ENCODE results near the gene PER3. TPM values are rescaled to one million over a fixed set of nuclear protein-coding genes. Genes with fewer than 3 reads are reported as not detected.
A peak's percentile ranks its signal among the peaks of the same experiment; 100 is the strongest.

PER3 gene
- total RNA-seq, 2 donors from 2014 or later: 12.0 to 20.6 TPM

DNA sequence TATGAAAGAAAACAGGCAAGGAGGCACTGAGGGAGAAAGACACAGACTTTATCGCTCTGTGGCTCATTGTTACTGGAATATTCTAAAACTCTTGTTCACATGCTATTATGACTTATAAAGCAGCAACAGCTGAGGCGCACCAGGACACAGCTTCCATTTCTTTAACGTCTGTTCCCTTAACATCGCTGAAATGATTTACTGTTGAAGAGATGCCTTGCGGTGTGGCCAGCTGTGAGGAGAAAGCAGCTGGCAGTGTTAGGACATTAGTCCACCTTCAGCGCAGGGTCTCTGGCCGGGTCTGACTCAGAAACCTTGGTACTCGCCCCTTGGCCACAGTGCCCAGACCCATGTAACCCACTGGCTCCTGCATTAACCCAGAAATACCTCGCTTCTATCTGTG lies 3.1 kb upstream of the PER3 start:
- H3K27me3 ChIP-seq (replicated peaks; ENCODE audit: insufficient read depth): no peaks in the 10 kb centered on the region
- intact Hi-C loops (cut with DNase I): no loop called here
- H3K9me3 ChIP-seq: no peaks in the 10 kb centered on the region
- 92% methylated on average over 9 of the region's 9 CpGs for WGBS
- TF ChIP-seq POLR2AphosphoS5 (IDR thresholded peaks at IDR 0.05): no peak
- TF ChIP-seq, protein P1, sequence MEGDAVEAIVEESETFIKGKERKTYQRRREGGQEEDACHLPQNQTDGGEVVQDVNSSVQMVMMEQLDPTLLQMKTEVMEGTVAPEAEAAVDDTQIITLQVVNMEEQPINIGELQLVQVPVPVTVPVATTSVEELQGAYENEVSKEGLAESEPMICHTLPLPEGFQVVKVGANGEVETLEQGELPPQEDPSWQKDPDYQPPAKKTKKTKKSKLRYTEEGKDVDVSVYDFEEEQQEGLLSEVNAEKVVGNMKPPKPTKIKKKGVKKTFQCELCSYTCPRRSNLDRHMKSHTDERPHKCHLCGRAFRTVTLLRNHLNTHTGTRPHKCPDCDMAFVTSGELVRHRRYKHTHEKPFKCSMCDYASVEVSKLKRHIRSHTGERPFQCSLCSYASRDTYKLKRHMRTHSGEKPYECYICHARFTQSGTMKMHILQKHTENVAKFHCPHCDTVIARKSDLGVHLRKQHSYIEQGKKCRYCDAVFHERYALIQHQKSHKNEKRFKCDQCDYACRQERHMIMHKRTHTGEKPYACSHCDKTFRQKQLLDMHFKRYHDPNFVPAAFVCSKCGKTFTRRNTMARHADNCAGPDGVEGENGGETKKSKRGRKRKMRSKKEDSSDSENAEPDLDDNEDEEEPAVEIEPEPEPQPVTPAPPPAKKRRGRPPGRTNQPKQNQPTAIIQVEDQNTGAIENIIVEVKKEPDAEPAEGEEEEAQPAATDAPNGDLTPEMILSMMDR (IDR thresholded peaks at IDR 0.05): no peak
- no peak for TF ChIP-seq POLR2A (IDR thresholded peaks at IDR 0.05)
- H3K4me3 ChIP-seq: no peak overlapping the region
- no peak overlapping the region for H3K27ac ChIP-seq
- H3K36me3 ChIP-seq: no peaks in the 10 kb centered on the region
- no peak for DNase-seq (ENCODE audit: low spot score)
- no peaks in the 10 kb centered on the region for H3K4me1 ChIP-seq (replicated peaks)

DNA sequence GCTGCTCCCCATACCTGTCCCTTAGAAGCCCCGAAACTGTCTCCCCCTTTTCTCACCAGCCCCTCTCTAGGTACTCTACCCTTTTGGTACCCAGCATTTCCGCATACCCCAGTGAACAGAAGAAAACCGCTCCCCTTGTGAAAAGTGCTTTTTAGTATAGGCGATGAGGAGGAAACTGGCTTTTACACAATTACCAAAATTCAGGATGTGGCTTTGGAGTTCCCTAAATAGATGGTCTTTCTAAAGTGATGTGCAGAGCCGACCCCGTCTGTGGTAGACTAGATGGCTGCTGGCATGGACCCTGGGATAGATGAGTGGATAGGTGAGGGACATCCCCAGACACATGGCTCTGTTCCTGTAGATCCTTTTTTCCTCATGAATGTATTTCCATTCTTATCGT lies 2.6 kb upstream of the PER3 start:
- Histone ChIP-seq H3K9me3 (no peaks in the 10 kb centered on the region), H3K27ac (no peak overlapping the region), H3K36me3 (no peaks in the 10 kb centered on the region), H3K4me3 (no peak overlapping the region), H3K4me1 (replicated peaks) (no peaks in the 10 kb centered on the region), H3K27me3 (replicated peaks; ENCODE audit: insufficient read depth) (no peaks in the 10 kb centered on the region)
- DNase-seq (ENCODE audit: low spot score): no peak
- intact Hi-C loops (cut with DNase I): no loop called here
- TF ChIP-seq, protein P1 (IDR thresholded peaks at IDR 0.05): no peak
- TF ChIP-seq POLR2A (IDR thresholded peaks at IDR 0.05) (no peak), POLR2AphosphoS5 (IDR thresholded peaks at IDR 0.05) (no peak)
- WGBS: 73% methylated on average over 7 of the region's 7 CpGs

DNA sequence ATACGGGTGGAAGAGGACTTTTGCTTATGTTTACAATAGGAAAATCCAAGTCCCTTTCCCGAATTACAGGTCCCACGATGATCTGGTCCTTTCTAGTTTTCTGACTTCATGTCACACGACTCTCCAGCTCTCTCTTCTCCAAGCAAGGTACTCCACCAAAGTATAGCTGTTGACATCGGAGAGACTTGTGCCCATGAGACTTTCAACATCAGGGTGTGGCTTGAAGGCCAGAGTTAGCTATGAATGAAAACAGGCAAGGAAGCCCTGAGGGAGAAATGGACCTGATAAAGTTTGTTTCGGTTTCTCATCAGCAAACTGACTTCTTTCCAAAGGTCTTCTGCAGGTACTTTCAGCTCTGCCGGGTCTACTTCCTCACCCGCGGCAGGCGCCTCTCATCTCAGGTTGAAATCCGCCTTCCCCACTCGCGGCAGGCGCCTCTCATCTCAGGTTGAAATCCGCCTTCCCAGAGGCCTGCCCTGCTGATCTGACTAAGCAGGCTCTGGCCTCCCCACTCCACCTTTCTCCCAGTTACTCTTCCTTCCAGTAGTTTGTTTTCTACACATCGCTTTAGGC lies 2.1 kb upstream of the PER3 start:
- no peak for DNase-seq (ENCODE audit: low spot score)
- WGBS: 75% methylated on average over 16 of the region's 16 CpGs
- TF ChIP-seq POLR2A (IDR thresholded peaks at IDR 0.05): no peak
- no peak for TF ChIP-seq POLR2AphosphoS5 (IDR thresholded peaks at IDR 0.05)
- TF ChIP-seq, protein P1 (IDR thresholded peaks at IDR 0.05): no peak
- Histone ChIP-seq H3K9me3 (no peaks in the 10 kb centered on the region), H3K4me3 (no peak overlapping the region), H3K27ac (no peak overlapping the region), H3K4me1 (replicated peaks) (no peaks in the 10 kb centered on the region), H3K27me3 (replicated peaks; ENCODE audit: insufficient read depth) (no peaks in the 10 kb centered on the region), H3K36me3 (no peaks in the 10 kb centered on the region)
- intact Hi-C loops (cut with DNase I): no loop called here

DNA sequence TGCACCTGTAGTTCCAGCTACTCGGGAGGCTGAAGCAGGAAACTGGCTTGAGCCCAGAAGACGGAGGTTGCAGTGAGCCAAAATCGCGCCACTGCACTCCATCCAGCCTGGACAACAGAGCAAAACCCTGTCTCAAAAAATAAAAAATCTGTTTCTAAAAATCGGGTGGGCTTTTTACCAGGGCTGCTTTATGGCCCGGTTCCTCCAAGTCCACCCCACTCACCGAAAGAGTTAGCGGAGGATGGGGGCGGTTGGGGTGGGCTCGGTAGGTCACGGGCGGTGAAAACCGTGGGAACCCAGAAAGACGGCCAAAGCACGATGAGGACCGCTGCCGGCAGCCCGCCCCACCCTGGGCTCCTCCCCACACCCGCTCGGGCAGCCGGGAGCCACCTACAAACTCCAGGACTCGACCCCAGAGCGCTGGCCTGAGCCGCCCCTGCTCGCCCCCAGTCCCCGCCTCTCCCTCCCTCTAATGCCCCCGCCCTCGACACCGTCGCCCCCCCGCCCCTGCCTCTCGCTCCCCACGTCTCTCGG lies 846 bp upstream of the PER3 start:
- no peaks in the 10 kb centered on the region for H3K9me3 ChIP-seq
- no peaks in the 10 kb centered on the region for H3K4me1 ChIP-seq (replicated peaks)
- TF ChIP-seq POLR2A (IDR thresholded peaks at IDR 0.05): no peak
- TF ChIP-seq POLR2AphosphoS5 (IDR thresholded peaks at IDR 0.05): no peak
- TF ChIP-seq, protein P1 (IDR thresholded peaks at IDR 0.05): no peak
- intact Hi-C loops (cut with DNase I): no loop called here
- H3K4me3 ChIP-seq: peak overlapping the region; percentile 51 to 66
- no peaks in the 10 kb centered on the region for H3K27me3 ChIP-seq (replicated peaks; ENCODE audit: insufficient read depth)
- no peak for DNase-seq (ENCODE audit: low spot score)
- H3K27ac ChIP-seq: peak overlapping the region; percentile 91 to 94
- WGBS: under 1% methylated on average over 26 of the region's 34 CpGs
- no peaks in the 10 kb centered on the region for H3K36me3 ChIP-seq

DNA sequence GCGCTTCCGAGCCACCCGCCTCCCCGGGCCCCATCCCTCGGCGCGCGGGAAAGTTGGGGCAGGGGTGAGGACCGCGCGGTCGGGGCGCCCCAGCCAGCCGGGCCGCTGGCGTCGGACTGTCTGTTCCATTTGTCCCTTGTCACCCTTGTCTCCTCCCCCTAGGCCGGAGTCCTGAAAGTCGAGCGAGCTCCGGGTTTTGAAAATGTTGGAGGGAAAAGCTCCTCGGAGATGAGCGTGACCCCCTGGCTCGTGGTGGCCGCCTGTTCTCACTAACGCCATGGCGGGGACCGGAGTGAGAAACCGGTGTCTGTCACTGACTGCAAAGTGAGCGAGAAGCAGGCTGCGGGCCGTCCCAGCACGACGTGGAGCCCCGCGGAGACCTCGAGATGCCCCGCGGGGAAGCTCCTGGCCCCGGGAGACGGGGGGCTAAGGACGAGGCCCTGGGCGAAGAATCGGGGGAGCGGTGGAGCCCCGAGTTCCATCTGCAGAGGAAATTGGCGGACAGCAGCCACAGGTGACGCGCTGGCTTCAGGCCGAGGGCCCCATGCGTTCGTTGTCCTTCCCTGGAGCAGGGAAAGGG lies 491 bp downstream of the PER3 start:
- H3K4me3 ChIP-seq: peak overlapping the region; percentile 51 to 66
- WGBS: 21% methylated on average over 52 of the region's 52 CpGs
- peak overlapping the region; percentile 91 to 94 for H3K27ac ChIP-seq
- intact Hi-C loops (cut with DNase I): no loop called here
- no peaks in the 10 kb centered on the region for H3K9me3 ChIP-seq
- no peak for DNase-seq (ENCODE audit: low spot score)
- no peaks in the 10 kb centered on the region for H3K27me3 ChIP-seq (replicated peaks; ENCODE audit: insufficient read depth)
- H3K4me1 ChIP-seq (replicated peaks): no peaks in the 10 kb centered on the region
- H3K36me3 ChIP-seq: no peaks in the 10 kb centered on the region
- TF ChIP-seq, protein P1 (IDR thresholded peaks at IDR 0.05): no peak
- TF ChIP-seq POLR2A (IDR thresholded peaks at IDR 0.05): peak; percentile 6
